HUES64 (cell line): Measurements from ENCODE around the gene LOXL4.

Source experiments
- H3K27ac ChIP-seq: 2 replicates; pipeline ENCODE4 v1.7.0; 2013; ENCODE audit warnings: low read depth, low read length, inconsistent platforms
- H3K27me3 ChIP-seq: 2 replicates; pipeline ENCODE4 v1.6.1; 2013; ENCODE audit warnings: mild to moderate bottlenecking, low read length; ENCODE audit not compliant: insufficient read depth
- H3K36me3 ChIP-seq: 2 replicates; pipeline ENCODE4 v1.6.1; 2013; ENCODE audit warnings: mild to moderate bottlenecking, low read length; ENCODE audit not compliant: insufficient read depth
- H3K4me1 ChIP-seq: 2 replicates; pipeline ENCODE4 v1.6.1; 2013; ENCODE audit warnings: mild to moderate bottlenecking, low read length, moderate library complexity; ENCODE audit not compliant: insufficient read depth
- H3K4me3 ChIP-seq: 2 replicates; pipeline ENCODE4 v1.5.1; 2013; ENCODE audit warnings: mild to moderate bottlenecking, low read length, moderate library complexity
- H3K9ac ChIP-seq: 2 replicates; pipeline ENCODE4 v1.6.1; 2013; ENCODE audit warnings: mild to moderate bottlenecking, low read depth, low read length
- H3K9me3 ChIP-seq: 2 replicates; pipeline ENCODE4 v1.6.1; 2013; ENCODE audit warnings: low read depth, low read length; ENCODE audit not compliant: insufficient read depth
- WGBS: fragments of 150-250, 120-280 bp; methylation state at CpG from one replicate; pipeline ENCODE4 v1.1.7; 2013; ENCODE audit warnings: missing lambda C conversion rate; 5-methylcytosine and 5-hydroxymethylcytosine counted together

The LOXL4 gene

DNA sequence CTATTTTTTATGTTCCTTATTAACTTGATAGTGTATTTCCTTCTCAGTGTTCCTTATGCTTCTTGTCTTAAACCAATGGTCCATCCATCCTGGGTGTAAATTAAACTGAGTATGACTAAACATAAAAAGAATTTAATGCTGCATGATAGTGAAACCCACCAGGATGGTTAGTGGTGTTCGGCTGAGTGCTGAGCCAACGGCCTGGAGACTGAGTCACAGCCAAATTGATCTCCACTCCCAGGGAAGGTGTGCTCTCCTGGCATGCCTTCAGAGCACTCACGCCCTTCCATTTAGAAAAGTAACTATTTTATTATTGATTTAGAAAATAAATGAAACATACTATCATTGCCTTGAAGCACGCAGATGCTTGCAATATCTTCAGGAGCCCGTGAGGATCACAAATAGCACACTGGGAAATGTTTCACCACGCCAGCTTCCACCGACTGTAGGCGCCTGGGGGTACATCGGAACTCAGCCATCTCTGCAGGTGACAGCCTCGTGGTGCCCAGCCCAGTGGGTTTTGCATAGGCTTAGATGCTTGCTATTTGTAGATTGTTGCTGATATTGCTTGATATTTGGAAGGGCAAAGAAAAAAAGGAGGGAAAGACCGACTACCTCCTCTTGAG lies 40.0 kb upstream of the LOXL4 start:
- Histone ChIP-seq H3K27ac (no peak overlapping the region), H3K36me3 (no peaks in the 10 kb centered on the region), H3K9ac (no peak overlapping the region), H3K27me3 (no peaks in the 10 kb centered on the region), H3K4me1 (peaks cover 5% of the 10 kb centered on the region; the same call in 1 of the 2 replicates), H3K4me3 (no peak overlapping the region), H3K9me3 (no peaks in the 10 kb centered on the region)
- WGBS, result 91% methylated on average over 10 of the region's 11 CpGs

DNA sequence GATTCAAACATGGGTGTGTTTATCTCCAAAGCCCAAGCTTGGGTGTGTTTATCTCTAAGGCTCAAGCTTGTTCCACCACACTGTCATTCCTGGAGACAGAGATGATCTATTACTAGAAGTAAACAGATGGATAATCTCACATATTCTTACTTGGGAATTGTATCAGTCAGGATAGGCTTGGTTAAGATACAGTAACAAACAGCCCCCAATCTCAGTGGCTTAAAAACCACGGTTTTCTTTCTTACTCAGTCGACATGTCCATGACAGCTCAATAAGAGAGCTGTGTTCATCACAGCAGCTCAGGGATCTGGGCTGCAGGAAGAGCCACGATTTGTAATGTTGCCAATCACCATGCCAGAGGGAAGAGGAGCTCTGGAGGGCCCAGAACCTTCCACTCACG lies 38.5 kb upstream of the LOXL4 start:
- no peaks in the 10 kb centered on the region for H3K27me3 ChIP-seq
- no peak overlapping the region for H3K9ac ChIP-seq
- peaks cover 5% of the 10 kb centered on the region; the same call in 1 of the 2 replicates for H3K4me1 ChIP-seq
- 94% methylated on average over 4 of the region's 4 CpGs for WGBS
- no peaks in the 10 kb centered on the region for H3K36me3 ChIP-seq
- no peaks in the 10 kb centered on the region for H3K9me3 ChIP-seq
- H3K4me3 ChIP-seq, result no peak overlapping the region
- no peak overlapping the region for H3K27ac ChIP-seq

DNA sequence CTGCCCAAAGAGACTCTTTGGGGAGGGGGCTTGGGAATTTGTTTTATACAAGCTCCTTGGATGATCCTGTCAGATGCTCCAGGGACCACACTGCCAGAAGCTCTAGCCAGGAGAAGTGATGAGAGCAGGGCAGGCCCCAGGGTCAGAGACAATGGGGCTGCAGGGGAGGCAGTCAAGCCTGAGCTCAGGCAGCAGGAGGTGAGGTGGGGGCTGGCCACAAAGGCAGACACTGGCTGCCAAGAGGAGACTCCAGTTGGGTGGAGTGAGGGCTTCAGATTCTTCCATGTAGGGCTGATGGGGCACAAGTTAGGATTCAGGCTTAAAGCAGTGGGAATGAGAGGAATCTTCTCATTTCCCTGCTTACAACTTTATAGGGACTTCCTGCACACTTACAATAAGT lies 35.6 kb upstream of the LOXL4 start:
- H3K27me3 ChIP-seq, result no peaks in the 10 kb centered on the region

DNA sequence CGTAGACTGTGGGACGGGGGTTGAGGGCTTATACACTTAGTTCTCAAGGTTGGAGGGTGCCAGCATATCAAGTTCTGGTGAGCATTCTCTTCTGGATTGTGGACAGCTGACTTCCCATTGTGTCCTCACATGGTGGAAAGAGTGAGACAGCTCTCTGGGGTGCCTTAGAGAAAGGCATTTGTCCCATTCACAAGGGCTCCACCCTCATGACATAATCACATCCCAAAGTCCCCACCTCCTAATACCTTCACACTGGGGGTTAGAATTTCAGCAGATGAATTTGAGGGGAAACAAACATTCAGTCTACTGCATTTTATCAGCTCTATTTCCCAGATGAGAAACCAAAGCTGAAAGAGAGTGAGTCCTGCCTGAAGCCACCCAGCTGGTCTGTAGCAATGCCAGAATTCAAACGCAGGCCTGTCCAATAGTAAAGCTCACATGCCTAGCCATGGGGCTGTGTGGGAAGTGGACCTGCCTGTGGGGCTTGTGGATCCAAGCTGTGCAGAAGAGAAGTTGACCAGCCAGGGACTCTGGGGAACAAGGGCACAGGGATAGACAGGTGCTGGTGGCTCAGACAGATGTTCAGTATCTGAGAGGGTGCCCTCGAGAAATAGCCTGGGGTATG lies 34.9 kb upstream of the LOXL4 start:
- Histone ChIP-seq H3K27me3 (no peaks in the 10 kb centered on the region), H3K36me3 (no peaks in the 10 kb centered on the region), H3K9me3 (no peaks in the 10 kb centered on the region), H3K9ac (no peak overlapping the region), H3K4me1 (no peaks in the 10 kb centered on the region), H3K4me3 (no peak overlapping the region), H3K27ac (no peak overlapping the region)
- 86% methylated on average over 4 of the region's 4 CpGs for WGBS

More for the DNA sequence above, 35.6 kb upstream of the LOXL4 start:
- no peaks in the 10 kb centered on the region for H3K4me1 ChIP-seq
- H3K9ac ChIP-seq, result no peak overlapping the region
- no peak overlapping the region for H3K4me3 ChIP-seq
- no peaks in the 10 kb centered on the region for H3K9me3 ChIP-seq
- H3K36me3 ChIP-seq, result no peaks in the 10 kb centered on the region
- H3K27ac ChIP-seq, result no peak overlapping the region

DNA sequence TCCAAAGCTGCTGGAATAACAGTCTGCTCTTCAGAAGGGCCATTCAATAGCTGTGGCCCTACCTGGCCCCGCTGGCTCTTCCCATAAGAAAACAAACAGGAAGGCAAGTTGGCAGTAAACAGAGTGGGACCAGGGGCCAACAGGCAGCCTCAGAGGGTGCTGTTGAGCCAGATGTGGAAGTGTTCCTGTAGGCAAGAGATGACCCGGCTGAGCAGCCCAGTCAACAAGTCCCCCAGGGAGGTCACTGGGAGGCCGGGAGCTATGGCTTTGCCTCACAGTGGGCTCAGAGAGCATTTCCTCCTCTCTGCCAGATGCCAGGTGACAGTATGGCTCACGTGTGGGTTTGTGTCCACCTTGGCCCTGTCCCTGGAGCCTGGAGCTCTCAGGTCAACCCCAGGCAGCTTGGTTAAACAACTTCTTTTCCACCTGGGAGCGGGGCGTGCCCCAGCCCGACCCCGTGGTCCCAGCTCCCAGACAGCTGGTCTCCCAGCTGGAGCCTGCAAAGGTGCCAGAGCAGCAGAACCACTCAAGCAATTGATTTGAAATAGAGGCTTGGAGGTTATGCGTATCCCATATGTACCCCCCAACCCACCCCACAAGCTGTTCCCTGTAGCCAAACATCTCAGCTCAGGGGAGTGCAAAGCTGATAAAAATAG lies 33.8 kb upstream of the LOXL4 start:
- peaks cover 2% of the 10 kb centered on the region; the same call in 1 of the 2 replicates for H3K4me1 ChIP-seq
- WGBS, result 82% methylated on average over 8 of the region's 9 CpGs

DNA sequence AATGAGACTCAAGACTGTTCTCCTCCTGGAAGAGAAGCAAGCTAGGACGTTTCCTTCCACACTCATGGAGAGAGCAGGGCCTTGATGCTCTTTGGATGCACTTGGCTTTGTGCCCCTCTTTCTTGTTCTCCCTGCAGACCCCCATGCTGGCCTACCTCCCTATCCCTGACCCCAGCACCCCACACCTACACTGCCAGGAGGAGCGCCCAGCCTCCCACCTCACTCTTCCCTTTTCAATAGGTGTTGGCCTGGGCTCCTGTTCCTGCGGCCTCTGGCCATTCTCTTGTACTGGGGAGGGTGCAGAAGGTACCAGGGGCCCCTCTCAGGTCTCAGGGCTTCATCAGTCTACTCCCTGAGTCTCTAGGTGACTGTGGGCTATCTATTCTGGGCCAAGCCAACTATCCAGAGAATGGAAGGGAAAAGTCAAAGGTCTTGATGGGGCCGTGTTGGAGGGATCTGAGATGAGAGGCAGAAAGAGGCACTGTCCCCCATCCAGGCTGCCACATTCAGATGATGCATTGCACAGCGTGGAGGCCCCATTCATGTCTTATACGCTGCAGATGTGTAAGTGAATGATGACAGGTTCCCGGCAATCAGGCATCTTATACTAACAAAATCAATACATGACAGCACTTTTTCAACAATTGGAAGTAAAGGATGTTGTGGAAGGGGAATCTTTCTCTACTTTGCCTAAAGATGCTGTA lies 32.7 kb upstream of the LOXL4 start:
- H3K9me3 ChIP-seq, result no peaks in the 10 kb centered on the region
- H3K4me1 ChIP-seq, result peaks cover 12% of the 10 kb centered on the region
- H3K27me3 ChIP-seq, result no peaks in the 10 kb centered on the region
- no peak overlapping the region for H3K27ac ChIP-seq
- H3K36me3 ChIP-seq, result no peaks in the 10 kb centered on the region
- 91% methylated on average over 7 of the region's 7 CpGs for WGBS
- H3K9ac ChIP-seq, result no peak overlapping the region
- H3K4me3 ChIP-seq, result no peak overlapping the region

More for the DNA sequence above, 33.8 kb upstream of the LOXL4 start:
- no peak overlapping the region for H3K4me3 ChIP-seq
- H3K27me3 ChIP-seq, result no peaks in the 10 kb centered on the region
- no peaks in the 10 kb centered on the region for H3K36me3 ChIP-seq
- H3K27ac ChIP-seq, result no peak overlapping the region
- H3K9ac ChIP-seq, result no peak overlapping the region
- no peaks in the 10 kb centered on the region for H3K9me3 ChIP-seq

DNA sequence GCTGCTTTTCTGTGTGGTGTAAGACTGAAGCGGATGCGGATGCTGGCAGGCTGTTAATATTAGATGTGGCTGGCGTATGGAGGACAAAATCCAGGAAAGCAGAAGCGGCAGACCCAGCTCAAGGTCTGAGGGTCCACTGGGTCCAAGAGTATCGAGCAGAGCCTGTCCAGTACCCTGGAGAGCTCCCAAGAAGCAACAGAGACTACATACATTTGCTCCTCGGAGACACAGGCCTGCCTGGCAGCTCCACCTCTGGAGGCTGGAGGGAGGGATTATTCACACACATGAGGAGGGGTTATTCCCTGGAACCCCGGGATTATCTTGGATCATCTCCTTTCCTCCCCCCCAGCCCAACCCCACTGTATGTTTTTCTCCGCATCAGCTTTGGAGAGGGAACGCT lies 31.3 kb upstream of the LOXL4 start:
- peaks cover 13% of the 10 kb centered on the region for H3K4me1 ChIP-seq
- H3K9me3 ChIP-seq, result no peaks in the 10 kb centered on the region
- H3K27ac ChIP-seq, result no peak overlapping the region
- no peaks in the 10 kb centered on the region for H3K36me3 ChIP-seq
- H3K27me3 ChIP-seq, result no peaks in the 10 kb centered on the region
- H3K4me3 ChIP-seq, result no peak overlapping the region
- 70% methylated on average over 8 of the region's 9 CpGs for WGBS
- H3K9ac ChIP-seq, result no peak overlapping the region

DNA sequence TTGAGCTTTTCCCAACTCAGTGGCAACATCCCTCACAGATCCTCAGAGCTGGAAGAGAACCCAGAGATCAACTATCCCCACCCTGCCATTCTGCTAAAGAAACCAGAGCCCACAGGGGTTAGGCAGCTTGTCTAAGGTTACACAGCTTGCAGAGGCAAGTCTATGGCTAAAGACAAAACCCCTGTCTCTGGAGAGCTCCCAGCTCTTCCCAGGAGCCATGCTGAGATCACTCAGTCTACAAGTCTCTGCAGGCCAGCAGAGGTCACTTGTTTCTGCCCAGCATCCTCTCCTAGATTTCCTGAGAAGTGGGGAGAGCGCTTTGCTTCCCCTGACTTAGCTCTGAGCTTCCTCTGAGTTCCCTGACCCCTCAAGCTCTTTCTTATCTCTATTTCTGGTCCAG lies 28.5 kb upstream of the LOXL4 start:
- no peaks in the 10 kb centered on the region for H3K27me3 ChIP-seq
- H3K27ac ChIP-seq, result no peak overlapping the region
- H3K4me3 ChIP-seq, result no peak overlapping the region
- no peaks in the 10 kb centered on the region for H3K9me3 ChIP-seq
- H3K9ac ChIP-seq, result no peak overlapping the region
- H3K4me1 ChIP-seq, result peaks cover 13% of the 10 kb centered on the region
- H3K36me3 ChIP-seq, result no peaks in the 10 kb centered on the region
- 88% methylated on average over 1 of the region's 1 CpG for WGBS

DNA sequence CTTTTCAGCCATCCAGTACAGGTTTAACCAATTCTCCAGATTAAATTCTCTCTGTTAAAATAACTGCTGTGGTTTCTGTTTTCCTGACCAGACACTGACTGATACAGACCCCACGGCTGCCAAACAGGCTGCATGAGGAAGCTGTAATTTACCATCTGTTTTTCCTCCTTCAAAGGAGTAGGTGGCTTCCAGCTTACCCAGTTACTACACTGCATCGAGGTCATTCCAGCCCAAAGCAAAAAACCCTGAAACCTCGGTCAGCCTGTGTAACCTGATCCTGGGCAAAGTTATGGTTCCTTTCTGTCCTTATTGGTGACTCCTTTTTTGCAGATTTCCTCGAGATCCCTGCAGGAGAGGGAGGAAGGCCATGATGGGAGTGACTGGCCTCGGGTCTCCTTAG lies 27.9 kb upstream of the LOXL4 start:
- Histone ChIP-seq H3K27me3 (no peaks in the 10 kb centered on the region), H3K9ac (no peak overlapping the region), H3K4me3 (no peak overlapping the region), H3K9me3 (no peaks in the 10 kb centered on the region), H3K36me3 (no peaks in the 10 kb centered on the region), H3K4me1 (peaks cover 13% of the 10 kb centered on the region), H3K27ac (no peak overlapping the region)
- WGBS, result 52% methylated on average over 5 of the region's 5 CpGs

DNA sequence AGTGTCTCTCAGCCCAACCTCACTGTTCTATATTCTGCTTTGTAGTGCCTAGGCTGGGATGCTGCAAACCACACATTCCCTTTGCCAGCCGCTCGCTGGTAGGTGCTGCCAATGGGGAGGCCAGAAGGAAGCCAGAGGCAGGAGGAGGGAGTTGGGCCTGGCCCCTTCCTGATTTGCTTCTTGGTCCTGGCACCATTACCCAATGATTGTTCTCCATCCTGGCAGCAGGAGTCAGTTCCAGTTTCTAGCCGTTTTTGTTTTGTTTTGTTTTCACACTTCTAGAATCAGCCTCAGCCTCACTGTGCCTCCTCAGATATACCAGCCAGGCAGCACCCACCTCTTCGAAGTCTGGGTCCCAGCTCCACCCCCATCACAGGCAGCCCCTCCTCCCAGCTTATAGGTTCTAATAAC lies 27.4 kb upstream of the LOXL4 start:
- Histone ChIP-seq H3K9me3 (no peaks in the 10 kb centered on the region), H3K36me3 (no peaks in the 10 kb centered on the region), H3K4me3 (no peak overlapping the region), H3K27me3 (no peaks in the 10 kb centered on the region), H3K27ac (no peak overlapping the region), H3K9ac (no peak overlapping the region), H3K4me1 (peaks cover 13% of the 10 kb centered on the region)
- 82% methylated on average over 4 of the region's 4 CpGs for WGBS

DNA sequence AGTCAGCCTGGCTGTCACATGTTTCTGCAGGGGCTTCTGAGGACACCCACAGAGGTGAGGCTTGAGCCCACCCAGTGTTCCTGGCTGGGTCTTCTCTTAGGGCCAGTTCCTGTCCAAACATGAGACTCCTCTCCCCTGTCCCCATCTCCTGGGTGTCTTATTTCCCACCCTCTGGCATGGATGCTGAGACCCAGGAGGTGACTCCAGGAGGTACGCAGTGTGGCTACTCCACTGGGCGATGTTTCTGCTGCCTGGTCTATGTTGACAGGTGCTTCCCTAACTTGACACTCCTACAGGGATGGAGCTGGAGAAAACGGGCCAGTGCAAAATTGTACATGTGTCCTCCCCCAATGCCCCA lies 26.3 kb upstream of the LOXL4 start:
- Histone ChIP-seq H3K4me1 (peaks cover 13% of the 10 kb centered on the region), H3K27me3 (no peaks in the 10 kb centered on the region), H3K27ac (no peak overlapping the region), H3K4me3 (no peak overlapping the region), H3K9me3 (no peaks in the 10 kb centered on the region), H3K9ac (no peak overlapping the region), H3K36me3 (no peaks in the 10 kb centered on the region)
- 92% methylated on average over 3 of the region's 3 CpGs for WGBS
